GM23338 (cell line): Measurements from ENCODE around the gene DCLK2. TPM values are rescaled to one million over a fixed set of nuclear protein-coding genes. Genes with fewer than 3 reads are reported as not detected.

Source experiments
- ATAC-seq: fragments of 200-7000 bp; cut with Tn5 transposase; 3 replicates; pipeline ENCODE4 v1.9.1; 2020
- DNase-seq: peaks from one replicate; pipeline ENCODE4 v3.0.0-alpha.2; 2015; ENCODE audit warnings: low spot score
- H2AFZ ChIP-seq: fragments of 200-600 bp; sonication (generic); 2 replicates; pipeline ENCODE4 v1.8.0; 2016; ENCODE audit warnings: antibody characterized with exemption, mild to moderate bottlenecking, moderate library complexity
- H3F3A ChIP-seq: fragments of 200-600 bp; sonication (generic); replicated peaks from 2 replicates; pipeline ENCODE4 v1.8.0; 2017; ENCODE audit warnings: antibody characterized with exemption, mixed run types, low read depth
- H3K27ac ChIP-seq: fragments of 200-600 bp; sonication (generic); 2 replicates; pipeline ENCODE4 v1.6.1; 2016; ENCODE audit warnings: low read depth
- H3K27me3 ChIP-seq: fragments of 200-600 bp; sonication (generic); 2 replicates; pipeline ENCODE4 v1.8.0; 2016; ENCODE audit warnings: mild to moderate bottlenecking, mixed run types, moderate library complexity; ENCODE audit not compliant: insufficient read depth
- H3K36me3 ChIP-seq: fragments of 200-600 bp; sonication (generic); 2 replicates; pipeline ENCODE4 v1.8.0; 2016; ENCODE audit warnings: mild to moderate bottlenecking; ENCODE audit not compliant: insufficient read depth
- H3K4me1 ChIP-seq: fragments of 200-600 bp; sonication (generic); 2 replicates; pipeline ENCODE4 v1.8.0; 2016; ENCODE audit warnings: mild to moderate bottlenecking, moderate library complexity; ENCODE audit not compliant: insufficient read depth
- H3K4me2 ChIP-seq: fragments of 200-600 bp; sonication (generic); 2 replicates; pipeline ENCODE4 v1.7.1; 2017; ENCODE audit warnings: mixed run types
- H3K4me3 ChIP-seq: fragments of 200-600 bp; sonication (generic); 2 replicates; pipeline ENCODE4 v1.6.1; 2016; ENCODE audit warnings: mixed run types
- H3K79me2 ChIP-seq: fragments of 200-600 bp; sonication (generic); replicated peaks from 2 replicates; pipeline ENCODE4 v1.8.0; 2017; ENCODE audit warnings: mild to moderate bottlenecking; ENCODE audit not compliant: insufficient read depth
- H3K9me2 ChIP-seq: fragments of 200-600 bp; sonication (generic); 2 replicates; pipeline ENCODE4 v1.8.0; 2017; ENCODE audit not compliant: insufficient read depth
- H4K20me1 ChIP-seq: fragments of 200-600 bp; sonication (generic); replicated peaks from 2 replicates; pipeline ENCODE4 v1.8.0; 2017; ENCODE audit warnings: mild to moderate bottlenecking; ENCODE audit not compliant: insufficient read depth
- H3K27ac Mint-ChIP-seq: 2 replicates; pipeline ENCODE4 v1.8.0; 2020; ENCODE audit warnings: inconsistent platforms, mild to moderate bottlenecking, moderate library complexity, mixed read lengths
- H3K27me3 Mint-ChIP-seq: 3 replicates; pipeline ENCODE4 v1.8.0; 2022; ENCODE audit warnings: low read depth, mild to moderate bottlenecking, moderate library complexity, mixed read lengths, inconsistent platforms; ENCODE audit not compliant: insufficient read depth, poor library complexity
- H3K36me3 Mint-ChIP-seq: 3 replicates; pipeline ENCODE4 v1.8.0; 2021; ENCODE audit warnings: low read depth, mild to moderate bottlenecking, inconsistent platforms, moderate library complexity, mixed read lengths
- H3K4me1 Mint-ChIP-seq: 3 replicates; pipeline ENCODE4 v1.8.0; 2020; ENCODE audit warnings: mild to moderate bottlenecking, inconsistent platforms, mixed read lengths
- H3K4me3 Mint-ChIP-seq: 3 replicates; pipeline ENCODE4 v1.8.0; 2021; ENCODE audit warnings: moderate library complexity, mild to moderate bottlenecking, inconsistent platforms, mixed read lengths
- H3K9me3 Mint-ChIP-seq: 3 replicates; pipeline ENCODE4 v1.8.0; 2020; ENCODE audit warnings: moderate library complexity, mild to moderate bottlenecking, inconsistent platforms, mixed read lengths
- CREB1 ChIP-seq: fragments of 250-450 bp; sonication (Bioruptor Pico); IDR thresholded peaks from 2 replicates; pipeline ENCODE4 v1.5.0; 2020; ENCODE audit warnings: low read depth, mild to moderate bottlenecking, moderate library complexity
- CTCF ChIP-seq, 2 experiments: fragments of 200-600 bp in 1 of 2; sonication (generic) in 1 of 2; conservative IDR thresholded peaks; 2 replicates each; pipeline versions ENCODE4 v1.5.1 to v1.6.1; 2016 to 2017; ENCODE audit warnings: antibody characterized with exemption in 2 of 2, low read depth in 2 of 2, mild to moderate bottlenecking in 2 of 2, moderate library complexity in 1 of 2
- ETS1 ChIP-seq: IDR thresholded peaks from 2 replicates; pipeline ENCODE4 v1.6.1; 2016; ENCODE audit warnings: antibody characterized with exemption
- EZH2 ChIP-seq: fragments of 200-600 bp; sonication (generic); IDR thresholded peaks from one replicate; pipeline ENCODE4 v1.8.0; 2017; ENCODE audit warnings: antibody characterized with exemption, mild to moderate bottlenecking, low read depth; ENCODE audit not compliant: unreplicated experiment
- EZH2phosphoT487 ChIP-seq: fragments of 200-600 bp; sonication (generic); IDR thresholded peaks from one replicate; pipeline ENCODE4 v1.8.1; 2018; ENCODE audit warnings: antibody characterized with exemption; ENCODE audit not compliant: unreplicated experiment
- JUNB ChIP-seq: IDR thresholded peaks from one replicate; pipeline ENCODE4 v1.6.1; 2016; ENCODE audit warnings: antibody characterized with exemption; ENCODE audit not compliant: unreplicated experiment
- NANOG ChIP-seq: IDR thresholded peaks from 2 replicates; pipeline ENCODE4 v1.6.1; 2016; ENCODE audit warnings: antibody characterized with exemption, borderline replicate concordance
- POLR2AphosphoS5 ChIP-seq: IDR thresholded peaks from 2 replicates; pipeline ENCODE4 v1.6.1; 2016; ENCODE audit warnings: antibody characterized with exemption, low read depth
- REST ChIP-seq: IDR thresholded peaks from one replicate; pipeline ENCODE4 v1.6.1; 2018; ENCODE audit warnings: antibody characterized with exemption; ENCODE audit not compliant: unreplicated experiment
- ZNF114 ChIP-seq: fragments of 250-450 bp; sonication (Bioruptor Pico); IDR thresholded peaks from 2 replicates; pipeline ENCODE4 v1.5.0; 2020; ENCODE audit warnings: mild to moderate bottlenecking, moderate library complexity
- ZNF331 ChIP-seq: fragments of 250-450 bp; sonication (Bioruptor Pico); IDR thresholded peaks from 2 replicates; pipeline ENCODE4 v1.5.0; 2020; ENCODE audit warnings: low read depth, mild to moderate bottlenecking, moderate library complexity
- ZNF462 ChIP-seq: fragments of 250-450 bp; sonication (Bioruptor Pico); IDR thresholded peaks from 2 replicates; pipeline ENCODE4 v1.5.0; 2020; ENCODE audit warnings: mild to moderate bottlenecking, moderate library complexity
- polyA plus RNA-seq: library from polyadenylated mRNA; unstranded; fragments of >200 nt; fragmentation: Nextera tagmentation; extraction: Ambion mirVana; gene quantifications from 2 replicates; pipeline ENCODE4 v1.2.1, GENCODE V29; 2016
- total RNA-seq: library from RNA; depleted of rRNA; stranded (reverse); fragments of >200 nt; shearing (Covaris generic); gene quantifications from 2 replicates; pipeline ENCODE4 v1.2.3, GENCODE V29; 2014

The DCLK2 gene
- total and polyA plus RNA-seq, 2 experiments from 2014 or later, result 0.49 TPM; not detected in 1

- no peaks in the 10 kb centered on the region for H3K36me3 ChIP-seq
- H2AFZ ChIP-seq, result no peak overlapping the region
- H3K27ac ChIP-seq, result no peak overlapping the region
- Mint-ChIP-seq H3K9me3 (no peaks in the 10 kb centered on the region), H3K36me3 (no peaks in the 10 kb centered on the region), H3K4me3 (no peak overlapping the region), H3K27me3 (no peaks in the 10 kb centered on the region), H3K27ac (no peak overlapping the region), H3K4me1 (no peaks in the 10 kb centered on the region; the same call in 2 of the 3 replicates)
- no peak for DNase-seq
- H3K9me2 ChIP-seq, result no peaks in the 10 kb centered on the region
- no peak for ATAC-seq
- H3K4me3 ChIP-seq, result no peak overlapping the region
- H3K4me1 ChIP-seq, result no peaks in the 10 kb centered on the region
- no peaks in the 10 kb centered on the region for H3K27me3 ChIP-seq
- H3K4me2 ChIP-seq, result no peak overlapping the region
- no peaks in the 10 kb centered on the region for H3F3A ChIP-seq
- no peak for TF ChIP-seq REST
- no peak for TF ChIP-seq ETS1
- no peak for TF ChIP-seq EZH2phosphoT487
- TF ChIP-seq EZH2, result no peak
- TF ChIP-seq ZNF462, result no peak
- no peak for TF ChIP-seq CREB1 (CRISPR knock-in tag)
- TF ChIP-seq POLR2AphosphoS5, result no peak
- TF ChIP-seq CTCF (conservative IDR thresholded peaks at IDR 0.05; ENCODE audit: low read depth in 2 of 2), result no peak
- no peak for TF ChIP-seq NANOG
- no peak for TF ChIP-seq JUNB
- no peak for TF ChIP-seq ZNF114 (CRISPR knock-in tag)
- no peak for TF ChIP-seq ZNF331 (CRISPR knock-in tag)
- H4K20me1 ChIP-seq, result no peaks in the 10 kb centered on the region
- H3K79me2 ChIP-seq, result no peaks in the 10 kb centered on the region
Observed at GRCh38 chr4:150205016-150205415, 126.8 kb downstream of the DCLK2 start.
